ENCODE measurements around the gene GBE1.

GBE1 gene

DNA sequence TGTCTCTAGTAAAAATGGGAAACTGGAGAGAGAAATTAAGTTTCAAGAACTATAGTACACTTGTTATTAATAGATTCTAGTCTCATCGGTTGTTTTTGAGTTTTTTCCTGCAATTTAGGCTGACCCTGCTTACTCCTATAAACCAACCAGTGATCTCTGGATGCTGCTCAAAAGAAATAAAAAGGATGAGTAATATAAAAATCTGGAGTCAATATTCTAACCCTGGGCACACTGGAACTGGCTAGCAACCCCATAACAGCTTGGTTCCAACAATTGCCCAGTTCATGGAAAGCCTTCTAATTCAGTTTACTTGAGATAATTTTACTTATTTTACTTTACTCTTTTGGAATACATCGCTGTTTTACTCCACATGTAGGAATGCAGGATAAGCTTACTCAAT is 211.6 kb downstream of the GBE1 start:
- H3K4me3 ChIP-seq (ENCODE audit: low read depth, low read length): no peak overlapping the region
- no peak for DNase-seq (ENCODE audit: low read depth, low spot score)
- ChIA-PET POLR2A (no interaction called here), CTCF (interaction anchor here (1.0 kb wide), 1 partner anchor 33 kb away, joined by 5 read pairs; no protein-coding TSS in a partner anchor)
- TF ChIP-seq, protein P1, sequence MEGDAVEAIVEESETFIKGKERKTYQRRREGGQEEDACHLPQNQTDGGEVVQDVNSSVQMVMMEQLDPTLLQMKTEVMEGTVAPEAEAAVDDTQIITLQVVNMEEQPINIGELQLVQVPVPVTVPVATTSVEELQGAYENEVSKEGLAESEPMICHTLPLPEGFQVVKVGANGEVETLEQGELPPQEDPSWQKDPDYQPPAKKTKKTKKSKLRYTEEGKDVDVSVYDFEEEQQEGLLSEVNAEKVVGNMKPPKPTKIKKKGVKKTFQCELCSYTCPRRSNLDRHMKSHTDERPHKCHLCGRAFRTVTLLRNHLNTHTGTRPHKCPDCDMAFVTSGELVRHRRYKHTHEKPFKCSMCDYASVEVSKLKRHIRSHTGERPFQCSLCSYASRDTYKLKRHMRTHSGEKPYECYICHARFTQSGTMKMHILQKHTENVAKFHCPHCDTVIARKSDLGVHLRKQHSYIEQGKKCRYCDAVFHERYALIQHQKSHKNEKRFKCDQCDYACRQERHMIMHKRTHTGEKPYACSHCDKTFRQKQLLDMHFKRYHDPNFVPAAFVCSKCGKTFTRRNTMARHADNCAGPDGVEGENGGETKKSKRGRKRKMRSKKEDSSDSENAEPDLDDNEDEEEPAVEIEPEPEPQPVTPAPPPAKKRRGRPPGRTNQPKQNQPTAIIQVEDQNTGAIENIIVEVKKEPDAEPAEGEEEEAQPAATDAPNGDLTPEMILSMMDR (IDR thresholded peaks at IDR 0.05; ENCODE audit: insufficient read depth, low read length, missing control alignments): no peak

DNA sequence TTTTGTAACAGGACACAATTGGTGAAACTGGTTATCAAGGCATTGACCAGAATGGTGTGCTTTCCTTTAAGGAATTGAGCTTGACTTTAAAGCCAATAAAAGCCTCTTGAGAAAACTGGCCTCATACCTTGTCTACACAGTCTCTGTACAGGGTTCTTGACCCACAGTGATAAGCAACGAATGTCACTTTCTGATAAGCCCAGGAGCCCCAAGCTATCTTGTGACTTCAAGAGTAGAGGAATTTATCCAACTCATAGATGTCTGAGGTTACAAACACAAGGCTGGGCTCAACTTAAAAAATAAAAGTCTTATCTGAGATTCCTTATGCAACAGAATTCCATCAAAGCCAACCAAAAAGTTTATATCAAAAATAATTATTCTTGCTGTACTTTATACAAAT is 212.1 kb downstream of the GBE1 start:
- DNase-seq (ENCODE audit: low read depth, low spot score): no peak
- POLR2A ChIA-PET: no interaction called here
- CTCF ChIA-PET: interaction anchor here (1.0 kb wide), 1 partner anchor 33 kb away, joined by 5 read pairs; no protein-coding TSS in a partner anchor
- H3K4me3 ChIP-seq (ENCODE audit: low read depth, low read length): no peak overlapping the region
- TF ChIP-seq, protein P1 (IDR thresholded peaks at IDR 0.05; ENCODE audit: insufficient read depth, low read length, missing control alignments): no peak

DNA sequence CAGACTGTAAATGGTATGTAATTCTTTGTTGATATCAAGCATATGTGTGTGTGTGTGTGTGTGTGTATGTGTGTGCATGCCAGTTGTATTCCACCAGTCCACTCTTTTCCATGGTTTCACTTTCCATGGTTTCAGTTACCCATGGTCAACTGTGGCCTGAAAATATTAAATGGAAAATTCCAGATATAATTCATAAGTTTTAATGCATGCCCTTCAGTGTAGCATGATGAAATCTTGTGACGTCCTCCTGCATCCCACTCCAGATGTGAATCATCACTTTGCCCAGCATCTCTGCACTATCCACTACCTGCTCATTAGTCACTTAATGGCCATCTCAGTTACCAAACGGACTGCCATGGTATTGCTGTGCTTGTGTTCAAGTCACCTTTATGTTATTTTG is 215.9 kb downstream of the GBE1 start:
- ChIA-PET CTCF (no interaction called here), POLR2A (no interaction called here)
- H3K4me3 ChIP-seq (ENCODE audit: low read depth, low read length): no peak overlapping the region
- no peak for DNase-seq (ENCODE audit: low read depth, low spot score)
- TF ChIP-seq, protein P1 (IDR thresholded peaks at IDR 0.05; ENCODE audit: insufficient read depth, low read length, missing control alignments): no peak

DNA sequence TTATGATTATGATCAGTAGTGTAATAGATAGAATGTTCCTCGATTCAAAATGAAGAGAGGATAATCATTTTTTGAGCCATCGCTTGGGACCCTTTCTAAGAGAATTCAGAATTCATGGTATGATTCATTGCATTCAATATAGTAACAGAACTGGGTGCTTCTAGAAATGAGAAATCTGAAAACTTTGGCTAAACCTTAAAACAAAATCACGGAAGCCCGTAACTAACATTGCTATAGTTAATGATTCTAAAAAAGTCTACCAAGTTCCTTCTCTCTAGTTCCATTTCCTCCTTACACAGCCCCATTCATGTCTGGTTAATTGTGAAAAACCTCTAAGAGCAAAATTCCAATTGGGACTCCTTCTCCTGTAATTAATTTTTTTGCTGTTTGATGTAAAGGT is 217.1 kb downstream of the GBE1 start:
- POLR2A ChIA-PET: no interaction called here
- no peak overlapping the region for H3K4me3 ChIP-seq (ENCODE audit: low read depth, low read length)

DNA sequence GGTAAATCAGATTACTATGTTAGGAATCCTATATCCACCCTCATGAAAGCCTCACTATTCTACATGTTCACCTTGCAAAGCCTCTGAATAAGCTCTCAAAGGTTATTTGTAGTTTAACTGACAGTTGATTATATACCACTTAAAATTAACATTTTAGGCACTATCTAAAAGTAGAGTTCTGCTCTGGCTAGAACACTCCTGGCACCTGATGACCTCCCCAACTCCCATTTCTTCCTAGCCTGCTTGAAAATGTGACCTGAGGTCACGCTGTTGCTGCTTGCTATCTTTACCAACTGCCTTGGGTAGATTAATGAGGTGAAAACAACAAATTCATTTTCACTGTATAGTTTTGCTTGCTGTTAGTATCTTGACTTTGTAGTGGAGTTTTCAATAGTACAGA is 220.7 kb downstream of the GBE1 start:
- ChIA-PET CTCF (interaction anchor here (0.9 kb wide), 1 partner anchor 51 kb away, joined by 3 read pairs; no protein-coding TSS in a partner anchor), POLR2A (no interaction called here)
- DNase-seq (ENCODE audit: low read depth, low spot score): no peak
- TF ChIP-seq, protein P1 (IDR thresholded peaks at IDR 0.05; ENCODE audit: insufficient read depth, low read length, missing control alignments): no peak
- H3K4me3 ChIP-seq (ENCODE audit: low read depth, low read length): no peak overlapping the region

More for the DNA sequence above, 217.1 kb downstream of the GBE1 start:
- DNase-seq (ENCODE audit: low read depth, low spot score): no peak
- TF ChIP-seq, protein P1 (IDR thresholded peaks at IDR 0.05; ENCODE audit: insufficient read depth, low read length, missing control alignments): no peak
- CTCF ChIA-PET: no interaction called here

DNA sequence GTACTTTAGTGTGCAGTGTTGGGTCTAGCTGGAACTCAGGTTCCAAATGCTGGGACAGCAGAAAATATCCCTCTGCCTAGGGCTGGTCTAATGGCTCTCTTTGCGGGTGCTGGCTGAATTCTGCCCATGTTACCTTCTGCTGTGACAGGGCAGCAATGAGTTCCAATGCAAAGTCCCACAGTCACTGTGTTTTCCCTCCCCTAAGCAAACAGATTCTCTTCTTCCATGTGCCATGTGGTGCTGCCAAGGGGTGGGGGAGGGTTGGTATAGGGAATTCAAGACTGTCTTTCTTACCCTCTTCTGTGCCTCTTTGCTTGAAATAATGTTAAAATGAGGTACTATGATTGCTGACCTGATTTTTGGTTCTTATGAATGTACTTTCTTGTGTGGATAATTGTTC is 229.6 kb downstream of the GBE1 start:
- POLR2A ChIA-PET: no interaction called here
- CTCF ChIA-PET: interaction anchor here (1.1 kb wide), 1 partner anchor 12 kb away, joined by 3 read pairs; no protein-coding TSS in a partner anchor
- no peak for DNase-seq (ENCODE audit: low read depth, low spot score)
- H3K4me3 ChIP-seq (ENCODE audit: low read depth, low read length): no peak overlapping the region
- TF ChIP-seq, protein P1 (IDR thresholded peaks at IDR 0.05; ENCODE audit: insufficient read depth, low read length, missing control alignments): no peak
